ENCODE measurements around the gene BRF1.
A peak's percentile ranks its signal among the peaks of the same experiment; 100 is the strongest.

BRF1 gene

DNA sequence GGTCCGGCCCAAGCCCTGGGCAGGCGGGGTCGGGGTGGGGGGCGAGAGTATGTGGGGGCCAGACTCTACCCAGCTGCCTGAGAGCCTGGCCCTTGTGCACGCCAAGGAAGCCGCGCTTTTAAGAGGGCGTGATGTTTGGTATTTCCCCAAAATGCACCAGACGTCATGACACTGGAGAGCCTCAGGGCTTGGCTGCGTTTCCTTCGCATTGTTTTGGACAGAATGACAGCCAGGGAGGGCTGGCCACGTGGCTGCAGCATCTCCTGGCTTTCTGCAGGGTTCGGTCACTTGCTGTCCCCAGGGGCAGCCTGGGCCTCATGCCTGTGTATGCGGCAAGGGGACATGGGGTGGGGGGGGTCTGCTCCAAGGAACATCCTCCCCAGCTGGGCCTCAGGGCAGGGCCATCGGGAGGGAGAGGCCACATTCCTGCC, 103.6 kb downstream of the BRF1 start:
- no peak overlapping the region for H3K4me3 ChIP-seq (replicated peaks in 1 of 2; ENCODE audit: low read depth in 2 of 2, low read length in 2 of 2)
- no peak for TF ChIP-seq CTCF (IDR thresholded peaks at IDR 0.05; ENCODE audit: low read depth, low read length)
- peak; percentile 73 to 74 for DNase-seq (ENCODE audit: low read depth in 2 of 2)

DNA sequence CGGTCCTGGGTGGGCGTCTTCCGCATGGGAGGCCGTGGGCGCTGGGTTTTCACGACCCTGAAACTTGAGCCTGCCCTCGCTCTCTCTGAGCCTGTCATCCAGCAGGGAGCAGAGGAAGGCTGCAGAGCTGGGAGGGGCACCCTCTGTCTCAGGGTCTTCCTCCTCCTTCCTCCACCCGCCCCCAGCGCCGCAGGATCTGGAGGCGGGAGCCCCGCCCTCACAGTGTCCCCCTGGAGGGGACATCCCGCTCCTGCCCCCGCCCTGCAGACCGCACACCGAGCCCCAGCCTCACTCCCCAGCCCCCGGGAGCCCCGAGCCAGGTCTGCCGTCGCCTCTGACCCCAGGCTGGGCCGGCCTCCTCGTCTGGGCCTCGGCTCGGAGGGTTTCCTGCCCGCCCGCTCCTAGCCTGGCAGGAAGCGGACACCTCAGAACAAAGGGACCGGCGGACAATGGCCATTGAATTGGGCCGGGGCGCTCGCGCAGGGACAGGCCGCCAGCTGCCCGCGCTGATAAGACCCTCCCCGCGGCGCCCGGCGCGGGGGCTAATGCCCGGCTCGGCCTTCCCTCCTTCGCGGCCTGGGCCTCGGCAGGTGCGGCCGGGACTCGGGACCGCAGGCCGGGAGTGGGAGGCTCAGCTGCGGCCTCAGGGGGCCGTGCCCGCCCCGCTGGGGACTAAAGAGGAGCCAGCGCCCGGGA, 104.4 kb downstream of the BRF1 start:
- TF ChIP-seq CTCF (IDR thresholded peaks at IDR 0.05; ENCODE audit: low read depth, low read length), result no peak
- no peak for DNase-seq (ENCODE audit: low read depth in 2 of 2)
- H3K4me3 ChIP-seq (replicated peaks in 1 of 2; ENCODE audit: low read depth in 2 of 2, low read length in 2 of 2), result no peak overlapping the region

GRCh38 chr14:105195522-105196264, 105.1 kb downstream of the BRF1 start:
- TF ChIP-seq CTCF (IDR thresholded peaks at IDR 0.05; ENCODE audit: low read depth, low read length), result no peak
- H3K4me3 ChIP-seq (replicated peaks in 1 of 2; ENCODE audit: low read depth in 2 of 2, low read length in 2 of 2), result no peak overlapping the region
- no peak for DNase-seq (ENCODE audit: low read depth in 2 of 2)

DNA sequence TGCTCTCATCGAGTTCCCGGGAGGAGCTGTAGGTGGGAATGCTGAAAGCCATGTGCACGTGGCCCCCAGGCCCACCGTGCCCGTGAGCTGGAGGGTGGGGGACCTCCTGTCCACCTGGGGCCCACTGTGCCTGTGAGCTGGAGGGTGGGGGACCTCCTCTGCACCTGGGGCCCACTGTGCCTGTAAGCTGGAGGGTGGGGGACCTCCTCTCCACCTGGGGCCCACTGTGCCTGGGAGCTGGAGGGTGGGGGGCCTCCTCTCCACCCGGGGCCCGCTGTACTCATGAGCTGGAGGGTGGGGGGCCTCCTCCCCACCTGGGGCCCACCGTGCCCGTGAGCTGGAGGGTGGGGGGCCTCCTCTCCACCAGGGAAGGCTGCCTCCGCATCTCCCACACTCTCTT, 105.8 kb downstream of the BRF1 start:
- no peak for TF ChIP-seq CTCF (IDR thresholded peaks at IDR 0.05; ENCODE audit: low read depth, low read length)
- no peak for DNase-seq (ENCODE audit: low read depth in 2 of 2)

DNA sequence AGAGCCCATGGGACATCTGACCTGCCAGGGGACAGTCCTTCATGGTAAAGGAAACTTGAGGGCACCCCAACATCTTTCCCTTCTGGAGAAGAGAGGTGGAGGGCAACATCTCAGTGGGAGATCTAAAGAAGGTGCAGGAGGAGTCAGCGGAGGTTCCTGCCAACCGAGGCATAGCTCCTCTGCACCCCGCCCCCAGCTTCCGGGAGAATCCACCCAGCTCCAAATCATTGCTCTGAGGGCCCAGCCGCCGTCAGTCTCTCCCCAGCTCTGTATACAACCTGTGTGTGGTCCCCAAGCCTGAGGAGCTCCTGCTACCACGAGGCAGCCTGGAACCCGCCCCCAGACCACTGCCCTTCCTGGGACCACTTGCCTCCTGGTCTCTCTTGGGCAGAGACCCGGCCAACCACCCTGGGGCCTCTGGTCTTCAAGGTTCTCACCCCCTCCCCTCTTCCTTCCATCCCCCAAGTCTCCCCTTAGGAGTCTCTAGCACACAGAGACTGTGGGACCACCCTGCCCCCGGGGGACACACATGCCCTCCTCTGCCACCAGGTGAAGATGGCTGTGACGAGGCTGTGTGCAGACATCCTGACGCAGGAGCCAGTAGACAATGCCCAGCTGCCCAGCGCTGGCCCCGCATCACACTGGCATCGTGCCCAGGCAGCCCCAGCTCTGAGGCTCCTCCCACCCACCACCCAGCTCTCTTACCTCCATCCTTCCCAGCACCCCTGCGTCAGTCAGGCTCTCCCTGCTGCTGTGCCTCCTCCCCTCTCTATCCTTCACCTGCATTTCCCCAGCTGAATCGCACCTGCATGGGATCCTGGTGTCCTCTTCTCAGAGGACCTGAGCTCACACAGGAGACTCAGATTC, 106.7 kb downstream of the BRF1 start:
- no peak for TF ChIP-seq CTCF (IDR thresholded peaks at IDR 0.05; ENCODE audit: low read depth, low read length)
- no peak overlapping the region for H3K4me3 ChIP-seq (replicated peaks in 1 of 2; ENCODE audit: low read depth in 2 of 2, low read length in 2 of 2)
- DNase-seq (ENCODE audit: low read depth in 2 of 2), result peak in 1 of 2 donors; percentile 45

More for the DNA sequence above, 105.8 kb downstream of the BRF1 start:
- H3K4me3 ChIP-seq (replicated peaks in 1 of 2; ENCODE audit: low read depth in 2 of 2, low read length in 2 of 2), result no peak overlapping the region

- H3K4me3 ChIP-seq (replicated peaks in 1 of 2; ENCODE audit: low read depth in 2 of 2, low read length in 2 of 2), result no peak overlapping the region
- TF ChIP-seq CTCF (IDR thresholded peaks at IDR 0.05; ENCODE audit: low read depth, low read length), result no peak
- peak; percentile 37 to 54 for DNase-seq (ENCODE audit: low read depth in 2 of 2)
Measured at GRCh38 chr14:105192866-105193731, 107.7 kb downstream of the BRF1 start.
